NCI-H128 (cell line): ENCODE measurements around the gene RYR2.
"Not testable (repeated sequence)": the region's sequence is repeated elsewhere in the genome, so short reads cannot be mapped to it uniquely, and the experiment has no call there.

Experiments
- DNase-seq: peaks from one replicate; lab custom pipeline; 2025; ENCODE audit not compliant: unreplicated experiment; lab: John Stamatoyannopoulos, UW

RYR2 gene

DNA sequence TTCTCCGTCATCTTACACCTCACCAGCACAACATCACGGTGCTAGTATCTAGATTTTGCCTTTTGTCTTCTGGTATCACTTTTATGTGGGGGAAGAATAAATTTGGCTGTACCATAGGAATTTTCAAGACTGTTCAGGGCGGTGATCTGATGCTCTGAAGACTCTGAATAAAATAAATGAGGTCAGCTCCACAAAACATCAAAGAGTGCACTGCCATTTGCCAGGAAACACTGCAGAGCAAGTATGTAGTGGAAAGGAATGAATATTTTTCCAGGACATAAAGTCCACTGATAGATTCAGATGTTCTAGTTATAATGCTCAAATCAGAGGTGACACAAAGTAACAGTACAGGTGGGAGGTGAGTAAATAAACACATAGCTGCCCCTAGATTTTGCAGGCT is 792.5 kb downstream of the RYR2 start:
- no peak for DNase-seq

DNA sequence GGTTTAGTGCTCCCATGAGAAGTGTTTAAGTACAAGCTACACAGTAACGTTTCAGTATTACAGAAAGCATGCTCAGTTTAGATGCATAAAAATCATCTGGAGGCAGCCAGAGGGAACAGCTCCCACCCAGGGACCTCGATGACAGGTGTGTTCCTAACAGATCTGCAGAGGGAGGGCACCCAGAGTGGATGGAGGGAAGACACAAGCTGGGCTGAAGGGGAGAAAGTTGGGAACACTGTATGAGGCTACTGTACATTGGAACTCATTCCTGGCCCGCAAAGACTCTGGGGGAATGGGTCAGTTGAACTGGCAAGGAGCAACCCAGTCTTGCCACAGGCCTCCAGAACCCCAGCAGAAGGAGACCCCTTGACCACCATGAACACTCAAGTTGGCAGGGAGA is 796.3 kb downstream of the RYR2 start:
- no peak for DNase-seq

DNA sequence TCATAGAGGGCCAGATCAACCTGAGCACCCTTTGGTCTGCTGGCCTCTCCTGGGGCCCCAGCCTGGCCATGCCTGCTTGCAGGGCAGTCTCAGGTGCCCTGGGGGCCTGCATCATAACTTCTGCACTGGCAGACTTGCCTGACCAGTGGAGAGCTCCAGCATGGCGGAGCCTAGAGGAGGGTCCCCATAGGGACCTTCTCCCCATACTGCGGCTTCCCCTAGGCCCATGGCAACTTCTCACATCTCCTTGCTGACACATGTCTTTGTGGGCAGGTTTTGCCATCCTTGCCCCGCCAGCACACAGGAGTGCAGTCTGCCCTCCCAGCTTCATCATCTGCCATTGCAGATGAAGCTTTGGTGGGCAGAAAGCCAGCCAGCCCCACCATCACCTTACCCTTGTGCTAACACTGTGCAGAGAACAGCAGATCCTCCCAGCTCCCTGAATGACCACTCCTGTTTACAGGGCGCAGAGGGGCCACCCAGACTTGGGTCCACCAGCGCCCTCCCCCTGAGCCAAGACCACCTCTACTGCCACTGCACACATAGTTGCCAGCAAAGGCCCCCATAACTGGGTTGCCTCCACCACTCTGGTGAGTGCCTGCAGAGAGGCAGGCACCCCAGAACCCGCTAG is 797.0 kb downstream of the RYR2 start:
- DNase-seq, result no peak

DNA sequence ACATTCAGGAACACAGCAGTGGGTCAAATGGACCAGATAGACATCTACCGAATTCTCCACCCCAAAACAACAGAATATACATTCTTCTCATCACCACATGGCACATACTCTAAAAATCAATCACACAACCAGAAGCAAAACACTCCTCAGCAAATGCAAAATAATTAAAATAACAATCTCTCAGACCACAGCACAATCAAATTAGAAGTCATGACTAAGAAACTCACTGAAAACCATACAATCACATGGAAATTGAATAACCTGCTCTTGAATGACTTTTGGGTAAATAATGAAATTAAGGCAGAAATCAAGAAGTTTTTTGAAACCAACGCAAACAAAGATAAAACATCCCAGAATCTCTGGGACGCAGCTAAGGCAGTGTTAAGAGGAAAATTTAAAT is 799.5 kb downstream of the RYR2 start:
- no peak for DNase-seq

DNA sequence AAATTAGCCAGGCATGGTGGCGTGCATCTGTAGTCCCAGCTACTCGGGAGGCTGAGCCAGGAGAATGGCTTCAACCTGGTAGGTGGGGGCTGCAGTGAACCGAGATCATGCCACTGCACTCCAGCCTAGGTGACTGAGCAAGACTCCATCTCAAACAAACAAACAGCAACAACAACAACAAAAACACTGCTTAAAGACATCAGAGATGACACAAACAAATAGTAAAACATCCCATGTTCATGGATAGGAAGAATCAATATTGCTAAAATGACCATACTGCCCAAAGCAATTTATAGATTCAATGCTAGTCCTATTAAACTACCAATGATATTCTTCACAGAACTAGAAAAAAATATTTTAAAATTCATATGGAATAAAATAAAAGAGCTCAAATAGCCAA is 801.5 kb downstream of the RYR2 start:
- DNase-seq, result not testable (repeated sequence)

DNA sequence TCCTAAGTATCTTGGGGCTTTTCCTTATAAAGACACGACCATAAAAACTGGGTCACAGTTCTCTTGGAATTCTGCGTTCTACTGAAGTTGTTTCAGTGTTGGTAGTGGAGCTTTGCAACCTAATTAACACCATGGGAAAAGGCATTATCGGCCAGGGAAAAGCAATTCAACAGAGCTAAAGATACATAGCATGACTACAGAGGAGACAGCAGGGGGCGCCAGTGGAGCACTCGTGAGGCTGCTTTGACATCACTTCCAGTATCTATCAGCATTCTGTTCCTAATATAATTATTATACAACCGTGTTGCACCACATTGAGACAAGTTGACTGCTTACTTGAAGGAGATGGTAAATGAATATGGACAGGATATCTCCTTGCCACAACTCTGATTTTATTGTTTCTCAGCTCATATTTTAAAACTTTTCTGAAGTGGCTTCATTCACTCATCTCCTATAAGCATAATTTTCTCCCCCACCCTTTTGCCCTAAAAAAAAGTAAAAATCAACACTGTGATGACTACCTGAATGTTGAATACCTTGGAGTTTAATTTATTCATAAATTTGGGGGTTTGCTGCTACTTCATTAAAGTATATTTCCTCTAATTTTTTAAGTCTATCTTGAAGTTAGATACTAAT is 809.3 kb downstream of the RYR2 start:
- no peak for DNase-seq

DNA sequence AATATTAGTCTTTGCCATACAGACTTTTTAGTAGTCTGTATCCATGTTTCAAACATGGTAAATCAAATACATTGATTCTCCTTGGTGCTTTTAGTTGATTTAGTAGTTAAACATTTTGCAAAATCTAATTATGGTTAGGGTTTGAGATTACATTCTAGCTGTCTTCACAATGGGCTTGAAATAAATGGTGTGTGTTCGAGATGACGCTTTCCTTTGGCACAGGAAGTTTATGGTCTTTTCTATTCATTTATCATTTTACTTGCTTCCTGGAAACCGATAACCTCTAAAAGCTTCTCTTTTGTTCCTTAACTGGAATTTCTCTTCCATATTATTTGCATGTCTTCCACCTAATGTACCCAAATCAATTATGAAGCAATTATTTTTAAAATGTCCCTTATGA is 810.4 kb downstream of the RYR2 start:
- DNase-seq, result no peak

DNA sequence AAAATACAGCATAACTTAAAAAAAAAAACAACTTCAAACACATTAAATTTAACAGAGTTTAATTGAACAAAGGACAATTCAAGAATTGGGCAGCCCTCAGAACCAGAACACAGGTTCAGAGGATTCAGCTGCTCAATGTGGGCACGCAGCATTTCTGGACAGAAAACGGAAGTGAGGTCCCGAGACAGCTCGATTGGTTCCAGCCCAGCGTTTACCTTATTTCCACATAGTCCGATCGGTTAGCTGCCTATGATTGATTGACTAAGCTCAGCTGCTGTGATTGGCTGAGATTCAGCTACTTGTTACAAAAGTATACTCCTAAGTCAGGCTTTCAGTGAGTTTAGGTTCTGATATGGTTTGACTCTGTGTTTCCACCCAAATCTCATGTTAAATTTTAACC is 815.5 kb downstream of the RYR2 start:
- DNase-seq, result no peak

DNA sequence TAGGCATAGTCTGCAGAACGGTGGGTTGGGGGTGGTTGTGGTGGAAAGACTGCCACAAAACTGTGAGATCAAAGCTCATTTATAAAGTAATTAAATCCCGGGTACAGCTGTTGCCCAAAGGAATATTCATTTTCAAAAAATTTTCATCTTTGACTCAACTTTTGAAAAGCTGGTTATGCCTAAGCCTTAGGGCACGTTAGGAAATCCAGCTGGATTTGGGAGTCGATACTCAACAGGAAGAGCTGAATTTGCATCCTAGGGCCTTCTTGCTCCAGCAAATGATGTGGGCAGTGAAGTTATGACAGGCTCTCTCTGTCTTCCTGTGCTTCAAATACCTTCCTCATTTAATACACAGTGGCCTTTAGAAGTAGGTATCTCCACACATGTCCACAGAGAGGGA is 817.0 kb downstream of the RYR2 start:
- DNase-seq, result no peak

DNA sequence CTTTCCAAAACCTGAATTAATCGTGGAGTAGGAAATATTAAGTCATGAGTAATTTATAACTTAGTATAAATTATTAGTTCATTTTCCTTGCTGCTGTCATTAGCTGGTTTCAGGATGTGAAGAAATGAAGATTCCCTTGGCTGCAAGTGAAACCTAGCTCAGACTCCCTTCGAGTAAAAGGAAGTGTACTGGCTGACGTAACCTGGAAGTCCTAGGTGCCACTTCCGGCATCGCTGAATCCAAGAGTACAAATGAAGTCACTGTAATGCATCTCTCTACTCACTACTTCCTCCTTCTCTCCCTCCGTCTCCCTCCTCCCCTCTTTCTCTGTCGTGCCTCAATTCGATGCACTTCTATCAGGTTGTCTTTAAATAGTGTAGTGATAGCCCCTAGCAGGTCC is 820.0 kb downstream of the RYR2 start:
- DNase-seq, result no peak

DNA sequence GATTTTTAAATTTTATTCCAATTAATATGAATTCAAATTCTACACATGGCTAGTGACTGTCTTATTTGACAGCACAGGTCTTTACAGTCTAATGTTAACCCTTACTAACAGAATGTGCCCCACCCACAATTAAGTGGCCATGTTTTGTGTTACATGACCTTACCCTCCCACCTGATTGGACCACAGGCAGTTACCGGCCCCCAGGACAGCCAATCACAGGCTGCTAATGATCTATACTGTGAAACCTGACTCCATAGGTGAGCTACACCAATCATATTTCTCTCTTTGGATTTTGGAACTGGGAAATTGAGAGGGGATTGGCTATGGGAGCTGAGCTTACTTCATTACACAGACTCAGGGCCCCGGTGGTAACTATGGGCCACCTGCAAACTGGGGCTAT is 821.2 kb downstream of the RYR2 start:
- no peak for DNase-seq

DNA sequence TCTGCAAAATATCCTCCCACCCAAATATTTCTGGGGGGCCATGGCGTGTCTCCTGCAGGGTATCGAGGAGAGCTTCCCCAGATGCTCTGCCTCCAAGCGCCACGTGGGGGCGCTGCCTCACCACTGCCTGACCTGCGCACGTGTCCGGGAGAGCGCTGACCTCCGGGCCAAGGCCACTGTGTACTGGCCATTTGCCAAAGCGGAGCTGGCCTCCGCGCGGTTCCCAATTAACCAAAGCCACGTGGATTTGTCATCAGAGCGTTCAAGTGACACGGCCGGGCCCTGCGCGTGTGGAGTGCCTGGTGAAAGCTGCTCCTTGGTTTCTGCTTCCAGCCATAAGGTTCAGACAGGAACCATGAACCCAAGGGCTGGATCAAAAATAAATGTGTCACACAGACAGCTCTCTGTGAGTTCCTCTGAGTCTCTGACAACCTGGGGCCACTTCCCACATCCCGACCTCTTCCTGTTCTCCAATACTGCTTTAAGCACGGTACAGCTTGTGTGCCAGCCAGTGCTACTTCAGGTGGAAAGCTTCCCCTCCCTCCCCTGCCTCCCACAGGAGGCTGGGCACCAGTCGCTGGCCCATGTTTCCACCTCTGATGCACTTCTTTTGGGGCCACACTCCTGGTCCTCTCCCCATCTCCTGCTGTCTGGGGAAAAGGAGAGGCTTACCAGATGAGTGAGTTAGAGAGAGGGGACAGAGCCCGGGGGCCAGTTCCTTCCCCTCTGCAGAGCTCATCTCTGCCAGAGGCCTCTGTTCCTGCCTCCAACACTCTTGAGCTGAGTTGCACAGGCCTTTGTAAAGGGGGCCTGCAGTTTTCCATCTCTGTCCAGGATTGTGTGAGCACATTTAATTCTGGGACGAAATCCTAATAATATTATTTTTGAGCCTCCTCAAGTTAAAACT is 822.6 kb downstream of the RYR2 start:
- DNase-seq, result no peak

DNA sequence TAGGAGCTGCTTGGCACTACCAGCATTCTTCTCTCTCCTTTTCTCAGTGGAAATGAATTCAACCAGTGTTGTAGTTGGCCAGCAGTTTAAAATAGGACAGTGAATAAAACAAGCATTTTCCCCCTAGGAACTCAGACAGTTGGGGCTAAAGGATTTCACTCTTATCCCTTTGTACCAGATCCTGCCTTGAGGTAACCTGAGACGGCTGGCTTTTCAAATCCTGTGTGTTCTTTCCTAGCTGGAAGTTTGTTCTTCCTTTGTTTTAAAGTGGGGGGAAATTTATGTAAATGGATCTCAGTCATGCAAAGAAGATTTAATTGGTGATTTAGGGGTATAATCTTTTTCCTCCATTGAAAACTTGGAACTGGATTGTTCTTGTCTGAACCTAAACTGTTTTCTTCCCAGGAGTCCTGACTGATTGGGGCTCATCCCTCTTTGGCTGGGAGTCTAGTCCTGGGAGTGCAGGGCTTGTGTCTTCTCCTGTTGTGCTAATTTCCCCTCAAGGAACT is 825.5 kb downstream of the RYR2 start:
- DNase-seq, result no peak

DNA sequence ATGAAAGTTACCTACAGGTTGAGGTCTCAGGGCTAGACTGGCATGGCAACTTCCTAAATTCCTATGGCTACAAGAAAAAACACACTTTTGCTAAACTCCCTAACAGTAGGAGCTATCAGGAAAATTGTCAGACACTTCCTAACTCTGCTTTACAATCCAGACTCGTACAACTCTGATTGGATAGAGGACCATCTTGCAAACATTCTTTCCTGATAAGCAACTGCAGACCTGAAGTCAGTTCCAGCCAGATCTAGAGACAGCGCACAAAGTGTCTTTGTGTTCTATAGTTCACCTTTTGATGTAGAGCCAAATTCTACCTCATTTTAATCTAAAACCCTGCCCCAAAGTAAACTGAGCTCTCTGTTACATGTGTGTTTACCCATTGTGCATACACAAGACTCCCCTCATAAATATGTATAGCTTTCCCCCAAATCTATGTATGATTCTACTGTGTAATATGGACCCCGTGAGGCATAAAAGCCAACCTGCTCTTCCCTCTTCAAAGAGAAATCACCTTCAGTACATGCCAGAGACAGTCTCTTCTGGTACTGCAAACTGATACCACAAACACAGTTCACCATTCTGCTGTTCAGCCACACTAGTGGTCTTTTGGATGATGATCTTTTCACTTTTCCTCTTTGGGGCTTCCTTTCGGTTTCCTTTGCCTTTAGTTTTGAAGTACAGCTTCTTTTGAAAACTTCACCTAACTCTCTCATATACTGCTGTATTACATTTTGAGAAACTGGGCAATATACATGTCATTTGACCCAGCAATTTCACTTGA is 827.0 kb downstream of the RYR2 start:
- no peak for DNase-seq

DNA sequence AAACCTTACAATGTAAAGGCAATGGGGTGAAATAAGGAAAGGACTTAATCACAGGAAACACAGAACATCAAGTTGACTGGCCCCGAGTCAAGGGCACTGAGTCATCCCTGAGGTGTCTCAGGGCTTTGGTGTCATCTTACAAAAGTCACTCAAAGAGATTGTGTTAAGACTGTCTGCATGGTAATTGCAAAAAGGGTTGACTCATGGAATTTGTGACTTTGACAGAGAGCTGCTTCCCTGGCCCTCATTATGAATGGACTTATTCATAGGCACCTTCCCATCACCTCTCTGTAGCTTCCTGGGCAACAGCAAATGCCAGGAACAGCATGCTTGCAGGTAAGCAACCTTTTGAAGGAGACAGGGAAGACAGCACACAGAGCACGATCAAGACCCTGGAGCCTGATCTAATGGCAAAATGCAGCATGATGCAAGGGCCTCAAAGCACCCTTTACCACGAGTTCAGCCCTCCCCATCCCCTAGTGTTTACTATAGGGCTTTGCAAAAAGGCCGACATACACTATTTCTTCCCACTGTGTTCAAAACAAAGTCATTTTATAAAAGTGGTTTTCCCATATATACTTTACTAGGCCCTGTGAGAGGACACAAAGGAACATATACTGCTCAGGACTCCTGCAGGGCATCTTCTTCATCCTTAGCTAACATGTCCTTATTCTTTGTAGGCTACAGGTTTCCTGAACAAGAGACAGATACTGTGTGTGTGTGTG is 831.7 kb downstream of the RYR2 start:
- DNase-seq, result no peak

DNA sequence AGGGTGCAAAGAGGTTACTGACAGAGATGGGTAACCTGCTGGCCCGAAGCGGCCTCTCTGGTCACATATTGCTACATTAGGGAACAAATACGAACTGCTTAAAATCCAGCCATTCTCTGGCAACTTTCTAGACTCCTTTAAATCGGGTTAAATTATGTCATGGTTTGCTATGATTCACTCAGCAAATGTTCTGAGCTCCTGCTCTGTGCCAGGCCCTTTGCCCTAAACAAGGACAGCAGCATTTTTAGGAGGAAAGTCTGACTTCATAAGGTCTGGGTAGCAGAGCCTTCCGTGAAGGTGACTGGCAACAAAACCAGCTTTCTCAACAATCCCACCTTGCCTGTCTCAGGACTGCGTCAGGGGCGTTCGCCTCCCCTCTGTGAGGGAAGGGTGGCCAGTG is 833.3 kb downstream of the RYR2 start:
- DNase-seq, result no peak

DNA sequence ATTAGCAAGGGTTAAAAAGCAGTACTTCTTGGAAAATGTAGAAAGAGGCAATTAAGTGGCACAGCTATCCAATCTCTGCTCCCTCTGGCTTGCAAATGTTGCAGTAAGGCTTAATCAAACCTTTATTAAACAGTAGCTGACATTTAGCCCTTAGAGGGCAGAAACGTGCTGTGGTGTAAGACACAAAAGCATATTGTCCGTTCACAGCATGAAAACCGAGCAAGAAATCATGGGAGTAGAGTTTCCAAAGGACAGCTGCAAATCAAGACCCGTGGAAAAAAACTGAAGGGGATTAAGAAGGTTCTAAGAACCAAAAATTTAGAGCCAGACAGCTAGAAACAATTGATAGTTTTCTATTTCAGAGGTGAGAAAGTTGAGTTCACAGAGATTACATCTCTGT is 835.6 kb downstream of the RYR2 start:
- DNase-seq, result no peak

DNA sequence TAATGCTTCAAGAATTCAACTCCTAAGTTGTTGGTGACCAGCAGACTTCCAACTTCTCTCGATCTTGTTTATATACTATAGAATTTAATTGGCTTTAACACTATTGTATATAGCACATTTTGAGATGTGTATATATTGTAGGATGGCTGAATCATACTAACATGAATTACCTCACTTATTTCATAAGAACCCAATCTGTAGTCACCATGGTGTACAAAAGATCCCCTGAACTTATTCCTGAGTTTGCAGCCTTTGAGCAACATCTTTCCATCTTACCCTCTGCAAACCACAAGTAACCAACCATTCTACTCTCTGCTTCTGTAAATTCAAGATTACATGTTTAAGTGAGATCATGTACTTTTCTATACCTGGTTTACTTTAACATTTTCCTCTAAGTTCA is 836.4 kb downstream of the RYR2 start:
- DNase-seq, result no peak

DNA sequence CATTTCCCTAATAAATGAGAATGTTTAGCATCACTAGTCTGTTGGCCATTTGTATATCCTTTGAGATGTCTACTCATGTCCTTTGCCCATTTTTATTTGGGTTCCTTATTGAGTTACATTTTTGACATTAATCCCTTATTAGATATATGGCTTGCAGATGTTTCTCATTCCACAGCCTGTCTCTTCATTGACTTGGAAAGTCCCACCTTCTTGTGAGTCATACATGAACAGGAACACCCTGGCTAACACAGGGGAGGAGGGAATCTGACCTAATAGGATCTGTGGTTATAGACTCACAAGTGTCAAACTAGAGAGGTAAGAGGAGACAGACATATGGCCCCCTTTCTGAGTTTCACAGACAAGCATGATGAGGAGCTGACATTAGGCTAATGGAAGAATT is 837.2 kb downstream of the RYR2 start:
- DNase-seq, result no peak
